OCI-LY3 (cell line): Measurements from ENCODE around the gene YWHAG.
A peak's percentile ranks its signal among the peaks of the same experiment; 100 is the strongest.

Source experiments
- CTCF ChIP-seq: fragments of 200-600, 300-600 bp; sonication (generic); IDR thresholded peaks from 2 replicates; pipeline ENCODE4 v1.5.1; 2014; ENCODE audit warnings: antibody characterized with exemption, low read length, low read depth
- EZH2phosphoT487 ChIP-seq: fragments of 200-600 bp; shearing (Covaris generic); IDR thresholded peaks from 2 replicates; pipeline ENCODE4 v1.6.1; 2018; ENCODE audit warnings: antibody characterized with exemption, mixed run types, low read depth

GRCh38 chr7:76330673-76331072, 28.1 kb downstream of the YWHAG start:
- TF ChIP-seq CTCF (peak; percentile 18), EZH2phosphoT487 (no peak)
